Neural cell (in vitro differentiated cells): ENCODE measurements around the gene GTF3C2. TPM values are rescaled to one million over a fixed set of nuclear protein-coding genes. Genes with fewer than 3 reads are reported as not detected.

Experiments
- H2AFZ ChIP-seq: fragments of 200-600, 300-800 bp; sonication (generic), shearing (Covaris generic); 2 replicates; pipeline ENCODE4 v1.6.0; 2014; ENCODE audit warnings: low read depth, mild to moderate bottlenecking, antibody characterized with exemption, low read length, moderate library complexity
- H3F3A ChIP-seq: fragments of 200-600 bp; shearing (Covaris generic); 2 replicates; pipeline ENCODE4 v1.6.1; 2016; ENCODE audit warnings: mild to moderate bottlenecking, moderate library complexity, mixed read lengths, antibody characterized with exemption, low read length; ENCODE audit not compliant: insufficient read depth, poor library complexity, severe bottlenecking
- H3K27ac ChIP-seq: fragments of 200-600, 300-800 bp; sonication (generic), shearing (Covaris generic); 2 replicates; pipeline ENCODE4 v1.5.1; 2014; ENCODE audit warnings: mild to moderate bottlenecking, low read length, moderate library complexity
- H3K27me3 ChIP-seq: fragments of 300-800, 200-600 bp; sonication (generic), shearing (Covaris generic); 2 replicates; pipeline ENCODE4 v1.6.0; 2014; ENCODE audit warnings: mild to moderate bottlenecking, low read depth, low read length, moderate library complexity; ENCODE audit not compliant: insufficient read depth
- H3K36me3 ChIP-seq: fragments of 300-800, 200-600 bp; sonication (generic), shearing (Covaris generic); 2 replicates; pipeline ENCODE4 v1.5.1; 2014; ENCODE audit warnings: mild to moderate bottlenecking, antibody characterized with exemption, low read length, moderate library complexity; ENCODE audit not compliant: insufficient read depth
- H3K4me2 ChIP-seq: fragments of 300-800, 200-600 bp; sonication (generic), shearing (Covaris generic); 2 replicates; pipeline ENCODE4 v1.6.0; 2014; ENCODE audit warnings: mild to moderate bottlenecking, low read length
- H3K4me3 ChIP-seq: fragments of 300-800, 200-600 bp; sonication (generic), shearing (Covaris generic); 2 replicates; pipeline ENCODE4 v1.5.1; 2014; ENCODE audit warnings: mild to moderate bottlenecking, low read length, moderate library complexity
- H3K79me2 ChIP-seq: fragments of 200-600 bp; shearing (Covaris generic); replicated peaks from 2 replicates; pipeline ENCODE4 v1.6.0; 2014; ENCODE audit warnings: mild to moderate bottlenecking, low read length, moderate library complexity; ENCODE audit not compliant: insufficient read depth
- H3K9ac ChIP-seq: fragments of 300-800, 200-600 bp; sonication (generic), shearing (Covaris generic); 2 replicates; pipeline ENCODE4 v1.6.1; 2016; ENCODE audit warnings: mild to moderate bottlenecking, low read length, mixed read lengths
- H3K9me2 ChIP-seq: fragments of 200-600 bp; shearing (Covaris generic); 2 replicates; pipeline ENCODE4 v1.6.1; 2016; ENCODE audit warnings: mild to moderate bottlenecking, low read length, mixed read lengths; ENCODE audit not compliant: insufficient read depth
- H3K9me3 ChIP-seq: fragments of 200-600, 300-800 bp; sonication (generic), shearing (Covaris generic); 2 replicates; pipeline ENCODE4 v1.6.1; 2016; ENCODE audit warnings: mild to moderate bottlenecking, mixed run types, low read length, moderate library complexity, mixed read lengths
- H4K20me1 ChIP-seq: fragments of 200-600 bp; shearing (Covaris generic); 2 replicates; pipeline ENCODE4 v1.6.1; 2016; ENCODE audit warnings: mild to moderate bottlenecking, mixed run types; ENCODE audit not compliant: insufficient read depth
- EP300 ChIP-seq: fragments of 450-650 bp; conservative IDR thresholded peaks from 2 replicates; pipeline ENCODE4 v1.6.1; 2014; ENCODE audit warnings: antibody characterized with exemption, mild to moderate bottlenecking, moderate library complexity; ENCODE audit not compliant: poor library complexity, severe bottlenecking
- EZH2 ChIP-seq: fragments of 200-600, 300-800 bp; shearing (Covaris generic), sonication (generic); IDR thresholded peaks from 2 replicates; pipeline ENCODE4 v1.6.1; 2014; ENCODE audit warnings: antibody characterized with exemption, low read length, borderline replicate concordance, mild to moderate bottlenecking; ENCODE audit not compliant: insufficient read depth, poor library complexity, severe bottlenecking
- MXI1 ChIP-seq: fragments of 450-650 bp; conservative IDR thresholded peaks from 2 replicates; pipeline ENCODE4 v1.6.1; 2014; ENCODE audit warnings: antibody characterized with exemption, mild to moderate bottlenecking; ENCODE audit not compliant: poor library complexity, severe bottlenecking
- POLR2AphosphoS5 ChIP-seq: IDR thresholded peaks from 2 replicates; pipeline ENCODE4 v1.6.1; 2012
- RAD21 ChIP-seq: fragments of 450-650 bp; conservative IDR thresholded peaks from 2 replicates; pipeline ENCODE4 v1.6.1; 2014; ENCODE audit warnings: antibody characterized with exemption, mild to moderate bottlenecking, moderate library complexity
- SMC3 ChIP-seq: fragments of 450-650 bp; conservative IDR thresholded peaks from 2 replicates; pipeline ENCODE4 v1.6.1; 2014; ENCODE audit warnings: antibody characterized with exemption, mild to moderate bottlenecking, moderate library complexity; ENCODE audit not compliant: poor library complexity
- TAF1 ChIP-seq: IDR thresholded peaks from 2 replicates; pipeline ENCODE4 v1.6.1; 2012; ENCODE audit warnings: low read depth
- polyA minus RNA-seq: library from RNA; depleted of rRNA, polyadenylated mRNA; stranded (reverse); fragments of >200 nt; gene quantifications from 2 replicates; pipeline ENCODE4 v1.2.3, GENCODE V29; 2014
- polyA plus RNA-seq: library from polyadenylated mRNA; depleted of rRNA; stranded (reverse); fragments of >200 nt; gene quantifications from 2 replicates; pipeline ENCODE4 v1.2.3, GENCODE V29; 2014
- TF ChIP-seq, protein P1 (sequence below): fragments of 450-650 bp; IDR thresholded peaks from 2 replicates; pipeline ENCODE4 v1.5.1; 2014; ENCODE audit warnings: antibody characterized with exemption, mild to moderate bottlenecking, moderate library complexity; ENCODE audit not compliant: poor library complexity, severe bottlenecking
- TF ChIP-seq, protein P2 (sequence below): IDR thresholded peaks from 2 replicates; pipeline ENCODE4 v1.6.1; 2012; ENCODE audit warnings: borderline replicate concordance

The GTF3C2 gene, protein sequence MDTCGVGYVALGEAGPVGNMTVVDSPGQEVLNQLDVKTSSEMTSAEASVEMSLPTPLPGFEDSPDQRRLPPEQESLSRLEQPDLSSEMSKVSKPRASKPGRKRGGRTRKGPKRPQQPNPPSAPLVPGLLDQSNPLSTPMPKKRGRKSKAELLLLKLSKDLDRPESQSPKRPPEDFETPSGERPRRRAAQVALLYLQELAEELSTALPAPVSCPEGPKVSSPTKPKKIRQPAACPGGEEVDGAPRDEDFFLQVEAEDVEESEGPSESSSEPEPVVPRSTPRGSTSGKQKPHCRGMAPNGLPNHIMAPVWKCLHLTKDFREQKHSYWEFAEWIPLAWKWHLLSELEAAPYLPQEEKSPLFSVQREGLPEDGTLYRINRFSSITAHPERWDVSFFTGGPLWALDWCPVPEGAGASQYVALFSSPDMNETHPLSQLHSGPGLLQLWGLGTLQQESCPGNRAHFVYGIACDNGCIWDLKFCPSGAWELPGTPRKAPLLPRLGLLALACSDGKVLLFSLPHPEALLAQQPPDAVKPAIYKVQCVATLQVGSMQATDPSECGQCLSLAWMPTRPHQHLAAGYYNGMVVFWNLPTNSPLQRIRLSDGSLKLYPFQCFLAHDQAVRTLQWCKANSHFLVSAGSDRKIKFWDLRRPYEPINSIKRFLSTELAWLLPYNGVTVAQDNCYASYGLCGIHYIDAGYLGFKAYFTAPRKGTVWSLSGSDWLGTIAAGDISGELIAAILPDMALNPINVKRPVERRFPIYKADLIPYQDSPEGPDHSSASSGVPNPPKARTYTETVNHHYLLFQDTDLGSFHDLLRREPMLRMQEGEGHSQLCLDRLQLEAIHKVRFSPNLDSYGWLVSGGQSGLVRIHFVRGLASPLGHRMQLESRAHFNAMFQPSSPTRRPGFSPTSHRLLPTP
- 27.8 and 37.2 TPM in 2 replicates for polyA plus RNA-seq
- 37.5 and 42.6 TPM in 2 replicates for polyA minus RNA-seq

DNA sequence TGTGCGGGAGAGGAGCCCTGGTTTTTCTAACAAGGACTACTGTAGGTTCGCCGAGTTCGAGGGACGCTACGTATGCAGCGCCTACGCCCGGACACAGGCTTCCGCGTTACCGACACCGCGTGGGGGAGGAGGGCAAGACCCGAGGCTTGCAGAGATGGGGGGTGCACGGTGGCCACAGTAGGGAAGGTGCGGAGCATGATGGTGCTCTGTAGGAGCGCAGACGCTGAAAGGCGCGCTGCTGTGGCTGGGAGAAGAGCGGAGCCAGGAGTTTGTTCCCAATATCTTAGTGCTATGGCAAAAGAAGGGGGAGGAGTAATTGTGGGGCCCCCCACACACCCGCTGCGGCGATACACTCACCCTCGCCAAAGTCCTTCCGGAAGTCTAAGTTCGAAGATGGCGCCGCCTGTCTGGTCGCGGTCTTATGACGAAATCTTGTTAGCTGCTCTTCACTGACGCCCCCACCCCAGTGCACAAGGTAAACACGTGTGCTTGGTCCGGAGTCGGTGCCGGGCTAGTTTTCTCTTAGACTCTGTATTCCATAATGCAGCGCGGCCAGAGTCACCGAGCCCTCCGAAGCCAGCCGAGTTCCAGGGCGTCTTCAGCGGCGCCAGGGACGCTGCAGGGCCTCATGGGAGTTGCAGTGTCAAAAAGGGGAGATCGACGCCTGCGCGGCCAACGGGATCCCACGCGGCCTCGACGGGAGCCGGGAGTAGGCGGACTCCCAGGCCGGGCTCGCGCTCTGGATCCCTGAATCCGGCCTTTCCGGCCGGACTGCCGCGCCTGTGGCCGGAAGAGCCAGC lies at the start of gene GTF3C2:
Gene GTF3C2 (minus strand): TSS at position 383 of the 800 bp plus-strand sequence. CDS start 13,210 bp downstream, outside the sequence.
- peak within 1 kb of the TSS; percentile 91 for H3K27ac ChIP-seq

More for the DNA sequence above, at the start of gene GTF3C2:
- no peaks in the 10 kb centered on the region for H3F3A ChIP-seq
- H3K9me3 ChIP-seq = no peaks in the 10 kb centered on the region
- peak within 1 kb of the TSS; percentile 92 for H3K9ac ChIP-seq
- H3K9me2 ChIP-seq = no peaks in the 10 kb centered on the region
- peak within 1 kb of the TSS; percentile 97 for H3K4me3 ChIP-seq
- TF ChIP-seq EZH2 = no peak
- TF ChIP-seq, protein P1, sequence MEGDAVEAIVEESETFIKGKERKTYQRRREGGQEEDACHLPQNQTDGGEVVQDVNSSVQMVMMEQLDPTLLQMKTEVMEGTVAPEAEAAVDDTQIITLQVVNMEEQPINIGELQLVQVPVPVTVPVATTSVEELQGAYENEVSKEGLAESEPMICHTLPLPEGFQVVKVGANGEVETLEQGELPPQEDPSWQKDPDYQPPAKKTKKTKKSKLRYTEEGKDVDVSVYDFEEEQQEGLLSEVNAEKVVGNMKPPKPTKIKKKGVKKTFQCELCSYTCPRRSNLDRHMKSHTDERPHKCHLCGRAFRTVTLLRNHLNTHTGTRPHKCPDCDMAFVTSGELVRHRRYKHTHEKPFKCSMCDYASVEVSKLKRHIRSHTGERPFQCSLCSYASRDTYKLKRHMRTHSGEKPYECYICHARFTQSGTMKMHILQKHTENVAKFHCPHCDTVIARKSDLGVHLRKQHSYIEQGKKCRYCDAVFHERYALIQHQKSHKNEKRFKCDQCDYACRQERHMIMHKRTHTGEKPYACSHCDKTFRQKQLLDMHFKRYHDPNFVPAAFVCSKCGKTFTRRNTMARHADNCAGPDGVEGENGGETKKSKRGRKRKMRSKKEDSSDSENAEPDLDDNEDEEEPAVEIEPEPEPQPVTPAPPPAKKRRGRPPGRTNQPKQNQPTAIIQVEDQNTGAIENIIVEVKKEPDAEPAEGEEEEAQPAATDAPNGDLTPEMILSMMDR = peak; percentile 19
- peak; percentile 72 for TF ChIP-seq POLR2AphosphoS5
- no peak for TF ChIP-seq RAD21
- peak; percentile 99 for TF ChIP-seq MXI1
- no peak for TF ChIP-seq SMC3
- TF ChIP-seq, protein P2, sequence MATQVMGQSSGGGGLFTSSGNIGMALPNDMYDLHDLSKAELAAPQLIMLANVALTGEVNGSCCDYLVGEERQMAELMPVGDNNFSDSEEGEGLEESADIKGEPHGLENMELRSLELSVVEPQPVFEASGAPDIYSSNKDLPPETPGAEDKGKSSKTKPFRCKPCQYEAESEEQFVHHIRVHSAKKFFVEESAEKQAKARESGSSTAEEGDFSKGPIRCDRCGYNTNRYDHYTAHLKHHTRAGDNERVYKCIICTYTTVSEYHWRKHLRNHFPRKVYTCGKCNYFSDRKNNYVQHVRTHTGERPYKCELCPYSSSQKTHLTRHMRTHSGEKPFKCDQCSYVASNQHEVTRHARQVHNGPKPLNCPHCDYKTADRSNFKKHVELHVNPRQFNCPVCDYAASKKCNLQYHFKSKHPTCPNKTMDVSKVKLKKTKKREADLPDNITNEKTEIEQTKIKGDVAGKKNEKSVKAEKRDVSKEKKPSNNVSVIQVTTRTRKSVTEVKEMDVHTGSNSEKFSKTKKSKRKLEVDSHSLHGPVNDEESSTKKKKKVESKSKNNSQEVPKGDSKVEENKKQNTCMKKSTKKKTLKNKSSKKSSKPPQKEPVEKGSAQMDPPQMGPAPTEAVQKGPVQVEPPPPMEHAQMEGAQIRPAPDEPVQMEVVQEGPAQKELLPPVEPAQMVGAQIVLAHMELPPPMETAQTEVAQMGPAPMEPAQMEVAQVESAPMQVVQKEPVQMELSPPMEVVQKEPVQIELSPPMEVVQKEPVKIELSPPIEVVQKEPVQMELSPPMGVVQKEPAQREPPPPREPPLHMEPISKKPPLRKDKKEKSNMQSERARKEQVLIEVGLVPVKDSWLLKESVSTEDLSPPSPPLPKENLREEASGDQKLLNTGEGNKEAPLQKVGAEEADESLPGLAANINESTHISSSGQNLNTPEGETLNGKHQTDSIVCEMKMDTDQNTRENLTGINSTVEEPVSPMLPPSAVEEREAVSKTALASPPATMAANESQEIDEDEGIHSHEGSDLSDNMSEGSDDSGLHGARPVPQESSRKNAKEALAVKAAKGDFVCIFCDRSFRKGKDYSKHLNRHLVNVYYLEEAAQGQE = peak; percentile 35
- peak; percentile 56 for TF ChIP-seq TAF1
- TF ChIP-seq EP300 = peak; percentile 67
- H3K36me3 ChIP-seq = no peaks in the 10 kb centered on the region
- H3K27me3 ChIP-seq = no peaks in the 10 kb centered on the region
- no peaks in the 10 kb centered on the region for H4K20me1 ChIP-seq
- H2AFZ ChIP-seq = peak within 1 kb of the TSS; percentile 99
- H3K79me2 ChIP-seq = peaks cover 41% of the 10 kb centered on the region
- H3K4me2 ChIP-seq = peak within 1 kb of the TSS; percentile 86
